Endodermal cell (in vitro differentiated cells): Measurements from ENCODE around the gene SYT8. TPM values are rescaled to one million over a fixed set of nuclear protein-coding genes. Genes with fewer than 3 reads are reported as not detected.

Experiments
- DNase-seq: peaks from one replicate; pipeline ENCODE4 v3.0.0-alpha.2; 2017
- H3K27ac ChIP-seq: 2 replicates; pipeline ENCODE4 v1.5.1; 2013; ENCODE audit warnings: mild to moderate bottlenecking, low read depth, low read length, moderate library complexity
- H3K27me3 ChIP-seq: 2 replicates; pipeline ENCODE4 v1.6.1; 2013; ENCODE audit warnings: mild to moderate bottlenecking, low read length, moderate library complexity; ENCODE audit not compliant: insufficient read depth, control insufficient read depth, poor library complexity, severe bottlenecking
- H3K36me3 ChIP-seq: 2 replicates; pipeline ENCODE4 v1.7.0; 2013; ENCODE audit warnings: mild to moderate bottlenecking, low read length, moderate library complexity; ENCODE audit not compliant: control insufficient read depth, insufficient read depth
- H3K4me1 ChIP-seq: one replicate; pipeline ENCODE4 v1.7.0; 2013; ENCODE audit warnings: low read length; ENCODE audit not compliant: control insufficient read depth, insufficient read depth
- H3K4me3 ChIP-seq: 2 replicates; pipeline ENCODE4 v1.5.1; 2013; ENCODE audit warnings: mild to moderate bottlenecking, low read length, moderate library complexity
- H3K9ac ChIP-seq: 2 replicates; pipeline ENCODE4 v1.6.1; 2013; ENCODE audit warnings: mild to moderate bottlenecking, low read length, moderate library complexity; ENCODE audit not compliant: poor library complexity, severe bottlenecking; ENCODE audit errors: extremely low read depth
- H3K9me3 ChIP-seq: 2 replicates; pipeline ENCODE4 v1.6.1; 2013; ENCODE audit warnings: mild to moderate bottlenecking, low read length, moderate library complexity; ENCODE audit not compliant: control insufficient read depth
- H3K27ac Mint-ChIP-seq: 2 replicates; pipeline ENCODE4 v1.8.0; 2020; ENCODE audit warnings: mixed read lengths
- H3K27me3 Mint-ChIP-seq: 2 replicates; pipeline ENCODE4 v1.8.0; 2021; ENCODE audit warnings: mild to moderate bottlenecking, mixed read lengths; ENCODE audit not compliant: insufficient read depth
- H3K36me3 Mint-ChIP-seq: 2 replicates; pipeline ENCODE4 v1.8.0; 2020; ENCODE audit warnings: low read depth, mixed read lengths
- H3K4me1 Mint-ChIP-seq: 2 replicates; pipeline ENCODE4 v1.8.0; 2020; ENCODE audit warnings: mixed read lengths
- H3K4me3 Mint-ChIP-seq: 2 replicates; pipeline ENCODE4 v1.8.0; 2020; ENCODE audit warnings: mild to moderate bottlenecking, moderate library complexity, mixed read lengths
- H3K9me3 Mint-ChIP-seq: 2 replicates; pipeline ENCODE4 v1.8.0; 2020; ENCODE audit warnings: mild to moderate bottlenecking, mixed read lengths
- WGBS, 2 experiments: methylation state at CpG; one replicate each; pipeline versions ENCODE4 v1.1.5 to v1.1.7; 2013; ENCODE audit warnings: missing lambda C conversion rate in 2 of 2, mixed read lengths in 1 of 2; ENCODE audit not compliant: insufficient coverage in 1 of 2, insufficient read length in 1 of 2; 5-methylcytosine and 5-hydroxymethylcytosine counted together
- total RNA-seq, 2 donors: library from RNA; stranded (reverse); fragmentation: NEBNext Ultra II Directional in 1 of 2; extraction: Animal tissue kit (Norgen Biotek cat#: 25700) in 1 of 2; gene quantifications; 2 replicates in 1 of 2; 3 replicates in 1 of 2; pipeline ENCODE4 v1.2.1, GENCODE V29; 2021
- TF ChIP-seq, protein P1 (sequence below): fragments of 200-600 bp; sonication (generic); conservative IDR thresholded peaks from 2 replicates; pipeline ENCODE4 v1.5.0; 2021; ENCODE audit warnings: antibody characterized with exemption, mild to moderate bottlenecking

SYT8 gene
- total RNA-seq, 2 donors from 2014 or later: not detected

DNA sequence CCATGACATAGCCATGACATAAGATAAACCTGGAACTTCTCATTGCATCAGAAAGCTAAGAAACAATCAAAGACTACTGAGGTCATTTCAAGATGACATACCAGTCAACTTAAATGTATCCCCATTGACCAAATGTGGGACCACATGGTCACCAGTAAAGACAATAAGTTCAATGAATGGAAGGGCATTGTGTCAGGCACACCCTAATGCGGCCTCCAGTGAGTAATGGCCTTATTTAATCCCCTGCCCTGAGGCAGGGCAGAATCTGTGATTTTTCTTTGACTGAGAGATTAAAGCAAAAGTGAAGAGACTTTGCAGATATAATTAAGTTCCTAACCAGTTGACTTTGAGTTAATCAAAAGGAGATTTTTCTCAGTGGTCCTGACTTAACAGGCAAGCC lies 17.3 kb upstream of the SYT8 start:
- Mint-ChIP-seq H3K27ac (no peak overlapping the region), H3K4me1 (no peaks in the 10 kb centered on the region), H3K36me3 (no peaks in the 10 kb centered on the region), H3K9me3 (peaks cover 12% of the 10 kb centered on the region), H3K27me3 (peaks cover 24% of the 10 kb centered on the region), H3K4me3 (no peak overlapping the region)
- H3K27me3 ChIP-seq: no peaks in the 10 kb centered on the region
- no peaks in the 10 kb centered on the region for H3K4me1 ChIP-seq
- H3K9me3 ChIP-seq: peaks cover 7% of the 10 kb centered on the region
- H3K27ac ChIP-seq: no peak overlapping the region
- H3K9ac ChIP-seq: no peak overlapping the region
- no peak for DNase-seq
- no peak overlapping the region for H3K4me3 ChIP-seq
- no peaks in the 10 kb centered on the region for H3K36me3 ChIP-seq
- TF ChIP-seq, protein P1, sequence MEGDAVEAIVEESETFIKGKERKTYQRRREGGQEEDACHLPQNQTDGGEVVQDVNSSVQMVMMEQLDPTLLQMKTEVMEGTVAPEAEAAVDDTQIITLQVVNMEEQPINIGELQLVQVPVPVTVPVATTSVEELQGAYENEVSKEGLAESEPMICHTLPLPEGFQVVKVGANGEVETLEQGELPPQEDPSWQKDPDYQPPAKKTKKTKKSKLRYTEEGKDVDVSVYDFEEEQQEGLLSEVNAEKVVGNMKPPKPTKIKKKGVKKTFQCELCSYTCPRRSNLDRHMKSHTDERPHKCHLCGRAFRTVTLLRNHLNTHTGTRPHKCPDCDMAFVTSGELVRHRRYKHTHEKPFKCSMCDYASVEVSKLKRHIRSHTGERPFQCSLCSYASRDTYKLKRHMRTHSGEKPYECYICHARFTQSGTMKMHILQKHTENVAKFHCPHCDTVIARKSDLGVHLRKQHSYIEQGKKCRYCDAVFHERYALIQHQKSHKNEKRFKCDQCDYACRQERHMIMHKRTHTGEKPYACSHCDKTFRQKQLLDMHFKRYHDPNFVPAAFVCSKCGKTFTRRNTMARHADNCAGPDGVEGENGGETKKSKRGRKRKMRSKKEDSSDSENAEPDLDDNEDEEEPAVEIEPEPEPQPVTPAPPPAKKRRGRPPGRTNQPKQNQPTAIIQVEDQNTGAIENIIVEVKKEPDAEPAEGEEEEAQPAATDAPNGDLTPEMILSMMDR: no peak
- 84 to 100% methylated on average over 1 of the region's 1 CpG for WGBS, 2 experiments

DNA sequence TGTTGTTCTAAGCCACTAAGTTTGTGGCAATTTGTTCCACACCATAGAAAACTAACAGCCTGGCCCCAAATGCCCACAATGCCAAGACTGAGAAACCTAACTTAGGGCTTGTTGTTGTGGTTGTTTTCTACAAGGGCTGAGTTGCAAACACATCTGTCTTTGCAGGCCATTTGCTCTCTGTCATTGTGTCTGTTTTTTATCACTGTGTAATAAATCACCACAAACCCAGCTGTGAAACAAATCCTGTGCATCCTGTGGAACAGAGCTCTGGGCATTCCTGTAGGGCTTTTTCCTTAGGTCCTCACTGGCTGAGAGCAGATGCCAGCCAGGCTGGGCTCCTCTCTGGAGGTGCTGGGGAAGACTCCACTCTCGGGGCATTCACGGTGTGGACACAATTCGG lies 15.7 kb upstream of the SYT8 start:
- Histone ChIP-seq H3K4me3 (no peak overlapping the region), H3K9me3 (peaks cover 7% of the 10 kb centered on the region), H3K9ac (no peak overlapping the region), H3K4me1 (no peaks in the 10 kb centered on the region), H3K27ac (no peak overlapping the region), H3K36me3 (no peaks in the 10 kb centered on the region), H3K27me3 (no peaks in the 10 kb centered on the region)
- Mint-ChIP-seq H3K27ac (no peak overlapping the region), H3K27me3 (peaks cover 24% of the 10 kb centered on the region), H3K36me3 (no peaks in the 10 kb centered on the region), H3K9me3 (peaks cover 8% of the 10 kb centered on the region), H3K4me1 (no peaks in the 10 kb centered on the region), H3K4me3 (no peak overlapping the region)
- WGBS, 2 experiments: 90 to 97% methylated on average over 2 to 3 of the region's 3 CpGs
- TF ChIP-seq, protein P1: no peak
- DNase-seq: no peak

DNA sequence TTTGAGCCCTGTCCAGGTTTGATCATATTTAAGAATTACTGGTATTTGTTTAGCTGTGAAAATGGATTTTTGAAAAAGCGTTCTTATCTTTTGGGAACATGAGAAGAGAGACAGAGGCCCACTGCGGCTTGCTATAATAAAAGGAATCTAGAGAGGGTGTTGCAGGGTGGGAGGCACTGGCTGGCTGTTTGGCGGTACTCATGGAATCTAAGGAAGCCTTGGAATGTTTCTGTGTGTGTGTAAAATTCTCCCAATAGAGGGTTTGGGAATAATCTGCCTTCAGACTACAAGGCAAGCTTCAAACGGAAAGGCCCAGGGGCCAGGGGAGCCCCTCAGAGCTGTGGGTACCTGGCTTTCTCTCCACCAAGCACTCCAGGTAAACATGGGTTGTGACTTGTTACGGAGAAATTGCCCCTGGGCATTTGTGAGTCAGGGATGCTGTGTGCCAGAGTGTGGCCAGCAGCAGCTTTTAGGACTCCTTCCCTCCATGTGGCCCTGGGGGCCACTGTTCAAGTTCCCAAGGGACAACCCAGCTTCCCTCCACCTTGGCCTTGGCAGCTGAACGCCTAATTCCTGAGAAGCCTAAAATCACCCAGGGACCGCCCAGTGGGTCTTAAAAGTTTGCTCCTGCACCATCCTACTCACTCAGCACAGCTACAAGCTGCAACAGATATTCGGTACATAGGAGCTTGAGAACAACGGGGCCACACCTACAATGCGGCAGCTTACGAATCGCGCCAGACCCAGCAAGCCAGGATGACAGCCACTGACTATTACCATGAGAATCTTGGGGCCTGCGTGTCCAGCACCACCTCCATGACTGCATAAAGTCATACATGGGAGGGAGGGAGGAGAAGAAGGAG lies 14.1 kb upstream of the SYT8 start:
- H3K9me3 ChIP-seq: peaks cover 7% of the 10 kb centered on the region
- Mint-ChIP-seq H3K9me3 (peaks cover 8% of the 10 kb centered on the region), H3K27ac (no peak overlapping the region), H3K36me3 (no peaks in the 10 kb centered on the region), H3K27me3 (peaks cover 22% of the 10 kb centered on the region), H3K4me1 (no peaks in the 10 kb centered on the region), H3K4me3 (no peak overlapping the region)
- no peak for DNase-seq
- no peaks in the 10 kb centered on the region for H3K36me3 ChIP-seq
- H3K4me1 ChIP-seq: no peaks in the 10 kb centered on the region
- no peak overlapping the region for H3K9ac ChIP-seq
- 92 to 94% methylated on average over 10 to 14 of the region's 14 CpGs for whole genome bisulfite sequencing, 2 experiments
- H3K4me3 ChIP-seq: no peak overlapping the region
- H3K27me3 ChIP-seq: no peaks in the 10 kb centered on the region
- TF ChIP-seq, protein P1: no peak
- no peak overlapping the region for H3K27ac ChIP-seq
